H1 (cell line): ENCODE data around the gene KERA. TPM values are rescaled to one million over a fixed set of nuclear protein-coding genes. Genes with fewer than 3 reads are reported as not detected.

Experiments used
- CTCF ChIA-PET: fragments of 300-600 bp; sonication (Branson Sonifier 250); formaldehyde crosslinking; loops from one replicate; lab custom pipeline; 2021; ENCODE audit not compliant: partially characterized antibody; lab: Charles Lee
- POLR2A ChIA-PET: fragments of 300-600 bp; sonication (Branson Sonifier 250); formaldehyde crosslinking; loops from one replicate; lab custom pipeline; 2021; ENCODE audit warnings: inconsistent platforms; ENCODE audit not compliant: partially characterized antibody; lab: Charles Lee
- DNase-seq, 2 experiments: peaks; one replicate each; pipeline versions ENCODE4 v3.0.0 to v3.0.0-alpha.2; 2010 to 2022; ENCODE audit warnings: low spot score in 2 of 2, low read depth in 1 of 2, mixed read lengths in 1 of 2
- FAIRE-seq: peaks from 2 replicates; lab custom pipeline; 2011; peaks lifted over from hg19 to GRCh38; lab: Jason Lieb, UNC
- H2AFZ ChIP-seq: 2 replicates; pipeline ENCODE4 v1.8.1; 2012; ENCODE audit warnings: low read length, inconsistent platforms
- H2AK5ac ChIP-seq: 2 replicates; pipeline ENCODE4 v1.6.1; 2013; ENCODE audit warnings: low read depth, low read length
- H2BK120ac ChIP-seq: replicated peaks from 2 replicates; pipeline ENCODE3; 2013; ENCODE audit warnings: low read depth, low read length, inconsistent platforms
- H2BK12ac ChIP-seq: 2 replicates; pipeline ENCODE4 v1.6.1; 2013; ENCODE audit warnings: low read depth, low read length
- H2BK15ac ChIP-seq: 2 replicates; pipeline ENCODE4 v1.6.1; 2013; ENCODE audit warnings: low read length
- H2BK20ac ChIP-seq: 2 replicates; pipeline ENCODE4 v1.6.1; 2013; ENCODE audit warnings: low read length
- H2BK5ac ChIP-seq: 2 replicates; pipeline ENCODE4 v1.6.1; 2013; ENCODE audit warnings: low read depth, low read length
- H3K14ac ChIP-seq: 2 replicates; pipeline ENCODE4 v1.6.1; 2013; ENCODE audit warnings: inconsistent platforms; ENCODE audit not compliant: insufficient read length
- H3K18ac ChIP-seq: 2 replicates; pipeline ENCODE4 v1.6.1; 2013; ENCODE audit warnings: low read length; ENCODE audit errors: extremely low read depth
- H3K23ac ChIP-seq: 2 replicates; pipeline ENCODE4 v1.6.1; 2013; ENCODE audit warnings: inconsistent platforms; ENCODE audit not compliant: insufficient read length
- H3K23me2 ChIP-seq: 2 replicates; pipeline ENCODE4 v1.6.1; 2013; ENCODE audit warnings: low read depth, low read length
- H3K27ac ChIP-seq: 2 replicates; pipeline ENCODE4 v1.6.1; 2011; ENCODE audit warnings: low read depth, low read length, inconsistent platforms
- H3K27me3 ChIP-seq, 4 experiments: replicated peaks in 1 of 4; 1 replicate in 1 of 4; 2 replicates in 3 of 4; pipeline versions ENCODE4 v1.6.1 to v1.8.1; 2011 to 2013; ENCODE audit warnings: low read length in 3 of 4, mild to moderate bottlenecking in 3 of 4, inconsistent platforms in 2 of 4, mixed read lengths in 2 of 4, moderate library complexity in 1 of 4; ENCODE audit not compliant: control insufficient read depth in 3 of 4, insufficient read depth in 3 of 4; ENCODE audit errors: extremely low read depth in 1 of 4
- H3K36me3 ChIP-seq, 4 experiments: 2 replicates each; pipeline versions ENCODE4 v1.6.1 to v1.8.1; 2011 to 2013; ENCODE audit warnings: mild to moderate bottlenecking in 4 of 4, low read length in 3 of 4, moderate library complexity in 2 of 4, control low read depth in 1 of 4, inconsistent platforms in 1 of 4; ENCODE audit not compliant: insufficient read depth in 4 of 4, control insufficient read depth in 2 of 4
- H3K4ac ChIP-seq: replicated peaks from 2 replicates; pipeline ENCODE3; 2013; ENCODE audit warnings: low read length, low read depth, mixed read lengths, inconsistent platforms; ENCODE audit not compliant: insufficient read length
- H3K4me1 ChIP-seq, 4 experiments: replicated peaks in 1 of 4; 1 replicate in 1 of 4; 2 replicates in 3 of 4; pipeline versions ENCODE4 v1.6.1 to v1.8.1; 2011 to 2013; ENCODE audit warnings: low read length in 3 of 4, inconsistent platforms in 2 of 4, mixed read lengths in 1 of 4; ENCODE audit not compliant: insufficient read depth in 4 of 4, control insufficient read depth in 3 of 4
- H3K4me2 ChIP-seq, 2 experiments: 2 replicates each; pipeline versions ENCODE4 v1.6.1 to v1.8.1; 2011 to 2013; ENCODE audit warnings: low read depth in 2 of 2, low read length in 2 of 2, control low read depth in 1 of 2, inconsistent platforms in 1 of 2, mild to moderate bottlenecking in 1 of 2; ENCODE audit not compliant: insufficient read depth in 1 of 2
- H3K4me3 ChIP-seq, 4 experiments: fragments of 200-600, 300-600 bp in 1 of 4; sonication (generic), shearing (Covaris generic), sonication (Bioruptor Twin) in 1 of 4; 2 replicates each; pipeline versions ENCODE4 v1.5.1 to v1.8.1; 2011 to 2016; ENCODE audit warnings: low read length in 4 of 4, low read depth in 3 of 4, control low read depth in 2 of 4, inconsistent platforms in 2 of 4, mild to moderate bottlenecking in 2 of 4, mixed read lengths in 1 of 4, moderate library complexity in 1 of 4; ENCODE audit not compliant: insufficient read depth in 2 of 4; ENCODE audit errors: extremely low read depth in 1 of 4
- H3K56ac ChIP-seq: replicated peaks from 2 replicates; pipeline ENCODE3; 2013; ENCODE audit warnings: low read depth, mild to moderate bottlenecking, mixed read lengths, low read length, inconsistent platforms; ENCODE audit not compliant: insufficient read length
- H3K79me1 ChIP-seq: 2 replicates; pipeline ENCODE4 v1.6.1; 2013; ENCODE audit warnings: low read depth, low read length, control low read depth
- H3K79me2 ChIP-seq, 2 experiments: 2 replicates each; pipeline versions ENCODE4 v1.6.1 to v1.8.1; 2012 to 2013; ENCODE audit warnings: low read length in 2 of 2, mild to moderate bottlenecking in 2 of 2, inconsistent platforms in 1 of 2; ENCODE audit not compliant: insufficient read depth in 2 of 2, control insufficient read depth in 1 of 2
- H3K9ac ChIP-seq, 4 experiments: replicated peaks in 1 of 4; 1 replicate in 1 of 4; 2 replicates in 3 of 4; pipeline versions ENCODE4 v1.6.1 to v1.8.1; 2011 to 2013; ENCODE audit warnings: low read depth in 3 of 4, low read length in 3 of 4, control low read depth in 2 of 4, mild to moderate bottlenecking in 2 of 4, moderate library complexity in 2 of 4, inconsistent platforms in 1 of 4; ENCODE audit errors: extremely low read depth in 1 of 4
- H3K9me3 ChIP-seq, 2 experiments: 2 replicates each; pipeline versions ENCODE4 v1.6.1 to v1.8.1; 2012 to 2013; ENCODE audit warnings: mild to moderate bottlenecking in 2 of 2, moderate library complexity in 2 of 2, control low read depth in 1 of 2, inconsistent platforms in 1 of 2, low read depth in 1 of 2, low read length in 1 of 2, mixed read lengths in 1 of 2; ENCODE audit not compliant: insufficient read depth in 2 of 2
- H4K20me1 ChIP-seq, 2 experiments: replicated peaks in 1 of 2; 2 replicates each; pipeline versions ENCODE3 to v1.8.1; 2011 to 2013; ENCODE audit warnings: inconsistent platforms in 2 of 2, low read length in 2 of 2, mild to moderate bottlenecking in 1 of 2; ENCODE audit not compliant: insufficient read depth in 2 of 2, control insufficient read depth in 1 of 2
- H4K5ac ChIP-seq: 2 replicates; pipeline ENCODE4 v1.6.1; 2013; ENCODE audit warnings: low read length, low read depth, mixed read lengths, inconsistent platforms; ENCODE audit not compliant: insufficient read length
- H4K8ac ChIP-seq: 2 replicates; pipeline ENCODE4 v1.8.0; 2013; ENCODE audit warnings: mild to moderate bottlenecking, moderate library complexity, low read length, inconsistent platforms; ENCODE audit not compliant: insufficient read depth; ENCODE audit errors: extremely low read depth
- H4K91ac ChIP-seq: replicated peaks from 2 replicates; pipeline ENCODE3; 2013; ENCODE audit warnings: low read length, mixed read lengths, inconsistent platforms; ENCODE audit not compliant: insufficient read length
- BCL11A ChIP-seq, 2 experiments: IDR thresholded peaks; one replicate each; pipeline ENCODE4 v1.6.1; 2011; ENCODE audit warnings: low read depth in 2 of 2, low read length in 2 of 2, mild to moderate bottlenecking in 2 of 2
- CHD1 ChIP-seq: IDR thresholded peaks from 2 replicates; pipeline ENCODE4 v1.6.1; 2012; ENCODE audit warnings: low read depth, low read length, improper control_type of control experiment
- RNF2 ChIP-seq: fragments of 200-900, 300-1000 bp; sonication (generic); IDR thresholded peaks from 2 replicates; pipeline ENCODE4 v1.7.1; 2016; ENCODE audit warnings: borderline replicate concordance, low read depth, mild to moderate bottlenecking, antibody characterized with exemption, low read length; ENCODE audit not compliant: poor library complexity, severe bottlenecking; ENCODE audit errors: missing control alignments
- SIX5 ChIP-seq: IDR thresholded peaks from 2 replicates; pipeline ENCODE4 v1.6.1; 2011; ENCODE audit warnings: mild to moderate bottlenecking, low read depth, low read length
- polyA plus RNA-seq, 7 experiments: library from polyadenylated mRNA; depleted of rRNA in 3 of 7; stranded (reverse) in 5 of 7; unstranded in 2 of 7; fragments of >200 nt in 5 of 7; fragments of 200-250 nt in 2 of 7; gene quantifications; 1 replicate in 5 of 7; 2 replicates in 1 of 7; 4 replicates in 1 of 7; pipeline versions ENCODE4 v1.2.1 to v1.2.3, GENCODE V29; 2011 to 2013; ENCODE audit warnings: missing spikeins in 2 of 7, mixed read lengths in 2 of 7
- total RNA-seq: library from RNA; stranded (reverse); fragmentation: NEBNext Ultra II Directional; extraction: Animal tissue kit (Norgen Biotek cat#: 25700); gene quantifications from 2 replicates; pipeline ENCODE4 v1.2.1, GENCODE V29; 2021

KERA gene
- total and polyA plus RNA-seq, 2 of the 8 experiments (the other 6 are each of a cell fraction or from before 2014, with no cell fraction given), result not detected

- Histone ChIP-seq H3K79me2 (no peaks in the 10 kb centered on the region), H3K27ac (no peak overlapping the region), H3K4me3 (no peak overlapping the region), H2AFZ (no peak overlapping the region), H2BK120ac (no peak overlapping the region), H3K23ac (no peak overlapping the region), H4K5ac (no peak overlapping the region), H3K14ac (no peak overlapping the region), H2BK15ac (no peak overlapping the region), H2BK5ac (no peak overlapping the region), H3K4me1 (no peaks in the 10 kb centered on the region), H4K20me1 (no peaks in the 10 kb centered on the region), H2BK12ac (no peak overlapping the region), H4K8ac (no peak overlapping the region), H3K9ac (no peak overlapping the region), H3K56ac (no peak overlapping the region), H3K27me3 (no peaks in the 10 kb centered on the region), H3K79me1 (no peaks in the 10 kb centered on the region), H3K9me3 (no peaks in the 10 kb centered on the region), H4K91ac (no peak overlapping the region), H3K4me2 (no peak overlapping the region), H2AK5ac (no peak overlapping the region), H3K18ac (no peak overlapping the region), H3K4ac (no peak overlapping the region), H2BK20ac (no peak overlapping the region), H3K23me2 (no peaks in the 10 kb centered on the region; the same call in 1 of the 2 replicates), H3K36me3 (no peaks in the 10 kb centered on the region)
- TF ChIP-seq SIX5 (no peak), CHD1 (no peak), RNF2 (no peak), BCL11A (IDR thresholded peaks at IDR 0.05; ENCODE audit: low read depth in 2 of 2, low read length in 2 of 2) (no peak)
- FAIRE-seq (no peak), DNase-seq (no peak)
- CTCF ChIA-PET, result interaction anchor here (1.4 kb wide), 1 partner anchor 17 kb away, joined by 3 read pairs; no protein-coding TSS in a partner anchor
- POLR2A ChIA-PET, result no interaction called here
Measured at GRCh38 chr12:91073426-91073825, 15.6 kb upstream of the KERA start.
